Activated CD4-positive, alpha-beta T cell treated with anti-CD3 and anti-CD28 coated beads, Interleukin-2, Interleukin-6, amounts not matched to agents 100 ng/mL and 50 ng/mL, durations not matched to agents 16 hours and 8 hours (primary cell): ENCODE results near the gene CREG2.

Source experiments
- DNase-seq: peaks from one replicate; pipeline ENCODE4 v3.0.0-alpha.2; 2020

The CREG2 gene

GRCh38 chr2:101387151-101387834 is at the start of gene CREG2:
CREG2 (minus strand) TSS chr2:101387503; CDS start chr2:101387457, 46 bp downstream.
- DNase-seq = peak; percentile 61

- DNase-seq = no peak
These were observed 47.9 kb upstream of the CREG2 start for GRCh38 chr2:101435001-101435862.

GRCh38 chr2:101433465-101433864 is 46.2 kb upstream of the CREG2 start:
- no peak for DNase-seq

- DNase-seq = peak; percentile 32
These were observed 45.3 kb upstream of the CREG2 start for GRCh38 chr2:101432411-101433181.

- DNase-seq = no peak
These were observed 44.2 kb upstream of the CREG2 start for GRCh38 chr2:101431486-101431885.

GRCh38 chr2:101430156-101430555 is 42.9 kb upstream of the CREG2 start:
- DNase-seq = no peak

- DNase-seq = no peak
These were observed 42.1 kb upstream of the CREG2 start for GRCh38 chr2:101429453-101429852.

GRCh38 chr2:101428422-101429176 is 41.3 kb upstream of the CREG2 start:
- DNase-seq = no peak

- DNase-seq = no peak
These were observed 40.4 kb upstream of the CREG2 start for GRCh38 chr2:101427743-101428142.

GRCh38 chr2:101427240-101427639 is 39.9 kb upstream of the CREG2 start:
- DNase-seq = no peak

- no peak for DNase-seq
These were observed 39.5 kb upstream of the CREG2 start for GRCh38 chr2:101426822-101427221.

GRCh38 chr2:101420623-101421022 is 33.3 kb upstream of the CREG2 start:
- no peak for DNase-seq

- peak; percentile 78 for DNase-seq
These were observed 31.9 kb upstream of the CREG2 start for GRCh38 chr2:101419096-101419663.

GRCh38 chr2:101418460-101419095 is 31.3 kb upstream of the CREG2 start:
- no peak for DNase-seq

GRCh38 chr2:101416609-101417008 is 29.3 kb upstream of the CREG2 start:
- DNase-seq = no peak

- no peak for DNase-seq
These were observed 28.6 kb upstream of the CREG2 start for GRCh38 chr2:101415884-101416283.

GRCh38 chr2:101415220-101415619 is 27.9 kb upstream of the CREG2 start:
- DNase-seq = no peak

GRCh38 chr2:101412092-101412694 is 24.9 kb upstream of the CREG2 start:
- no peak for DNase-seq

GRCh38 chr2:101410746-101411145 is 23.4 kb upstream of the CREG2 start:
- no peak for DNase-seq

GRCh38 chr2:101410114-101410513 is 22.8 kb upstream of the CREG2 start:
- no peak for DNase-seq

GRCh38 chr2:101409699-101410098 is 22.4 kb upstream of the CREG2 start:
- no peak for DNase-seq
